ENCODE data around the gene MBP. TPM values are rescaled to one million over a fixed set of nuclear protein-coding genes. Genes with fewer than 3 reads are reported as not detected.

Gene MBP
- total and polyA plus RNA-seq, 2 of the 13 experiments (the other 11 are each of a cell fraction or from before 2014, with no cell fraction given), result 5.0 to 8.5 TPM

DNA sequence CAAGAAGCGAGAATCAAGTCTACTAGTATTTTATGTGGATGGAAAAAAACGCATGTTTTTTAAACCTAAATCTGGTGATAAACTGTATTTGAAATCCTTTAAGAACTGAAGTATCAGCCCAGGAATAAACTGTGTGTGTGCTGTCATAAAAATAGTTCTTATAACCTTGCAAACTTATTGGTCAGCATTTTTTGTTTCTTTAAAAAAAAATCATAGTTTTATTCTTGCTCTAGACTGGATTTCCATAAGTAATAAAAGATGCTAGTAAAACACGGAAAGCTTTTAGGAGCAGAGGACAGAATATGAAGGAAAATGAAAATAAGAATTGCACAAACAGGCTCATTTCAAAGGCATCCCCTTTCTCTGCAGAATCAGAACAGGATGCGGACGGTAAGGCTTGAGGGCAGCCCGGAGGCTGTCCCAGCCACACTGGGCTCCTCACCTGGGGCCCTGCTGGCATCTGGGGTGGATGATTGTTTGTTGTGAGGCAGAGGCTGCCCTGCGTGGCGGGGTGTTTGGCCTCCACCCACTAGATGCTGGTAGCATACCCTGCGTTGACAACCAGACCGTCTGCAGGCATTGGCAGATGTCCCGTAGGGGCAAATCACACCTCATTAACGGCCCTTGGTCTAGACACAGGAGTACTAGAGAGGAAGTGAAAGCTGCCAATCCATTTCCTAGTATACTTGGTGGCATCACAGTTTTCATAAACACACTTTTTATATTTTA is 52.5 kb downstream of the MBP start:
- H3K27ac ChIP-seq (ENCODE audit: extremely low read length, insufficient read depth, low read length), result no peak overlapping the region
- H3K9me3 ChIP-seq (ENCODE audit: low read length), result no peaks in the 10 kb centered on the region
- DNase-seq (ENCODE audit: low spot score), result no peak
- no peaks in the 10 kb centered on the region for H3K27me3 ChIP-seq (ENCODE audit: control insufficient read depth in 1 of 2, insufficient read depth in 2 of 2, low read length in 2 of 2)
- POLR2A ChIA-PET, result no interaction called here
- in situ Hi-C loops (cut with HindIII; ENCODE audit: extremely low pct_ligation_motif_present, low pct_unique_long_range_greater_than_20kb) (no loop called here), intact Hi-C loops (cut with micrococcal nuclease; ENCODE audit: unreplicated experiment) (no loop called here)
- TF ChIP-seq ZNF234 (CRISPR knock-in tag; conservative IDR thresholded peaks at IDR 0.05) (no peak), MAFK (conservative IDR thresholded peaks at IDR 0.05 in 1 of 2, IDR thresholded peaks at IDR 0.05 in 1 of 2; ENCODE audit: low read length in 2 of 2) (peak in 1 of 2 experiments; percentile 53; a peak in 2 of 4 replicates), MAFF (IDR thresholded peaks at IDR 0.05; ENCODE audit: low read depth, low read length) (0 out of 2 replicates have a peak, but pooled peaks have one; percentile 20)
- no peak for ATAC-seq
- no TSS peak for BruUV-seq (replicated peaks)
- H3K4me3 ChIP-seq (replicated peaks in 1 of 3; ENCODE audit: insufficient read depth in 1 of 3, low read depth in 2 of 3, low read length in 3 of 3), result no peak overlapping the region
- no peaks in the 10 kb centered on the region for H3K36me3 ChIP-seq (replicated peaks in 1 of 2; ENCODE audit: control insufficient read depth in 1 of 2, insufficient read depth in 2 of 2, low read length in 2 of 2)
- no peaks in the 10 kb centered on the region for H3K79me2 ChIP-seq (ENCODE audit: insufficient read depth, low read length)
- FAIRE-seq, result no peak
- no peak overlapping the region for H3K4me2 ChIP-seq (ENCODE audit: low read depth, low read length)
- 94% methylated on average over 12 of the region's 12 CpGs for WGBS (ENCODE audit: low lambda C conversion rate)
- H2AFZ ChIP-seq (ENCODE audit: low read length), result no peak overlapping the region
- no peak overlapping the region for H3K9ac ChIP-seq (ENCODE audit: insufficient read depth, low read depth, low read length)
- CTCF ChIA-PET (ENCODE audit: low intra/inter-chr PET ratio, low total read pairs), result no interaction called here
- peaks cover 12% of the 10 kb centered on the region for H3K4me1 ChIP-seq (ENCODE audit: insufficient read depth, low read length)
- no peaks in the 10 kb centered on the region for H4K20me1 ChIP-seq (ENCODE audit: insufficient read depth, low read length)

DNA sequence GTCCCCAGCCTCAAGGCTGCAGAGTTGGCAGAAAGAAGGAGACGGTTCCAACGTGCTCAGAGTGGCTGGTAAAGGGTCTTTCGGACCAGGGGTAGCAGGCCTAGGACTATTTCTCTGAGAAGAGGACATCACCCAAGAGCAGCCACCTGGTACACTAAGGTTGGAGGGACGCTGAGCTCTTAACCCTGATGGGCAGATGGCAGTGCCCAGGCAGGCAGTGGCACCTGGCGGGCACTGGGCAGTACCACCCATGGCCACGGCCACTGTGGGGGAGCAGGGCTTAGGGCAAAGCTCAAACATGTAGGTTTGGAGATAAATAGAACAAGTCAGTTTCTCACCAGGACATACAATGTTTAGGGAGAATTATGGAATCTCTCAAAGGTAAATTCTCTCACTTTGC is 53.5 kb downstream of the MBP start:
- no peaks in the 10 kb centered on the region for H3K9me3 ChIP-seq (ENCODE audit: low read length)
- ATAC-seq, result no peak
- no peak for FAIRE-seq
- H3K9ac ChIP-seq (ENCODE audit: insufficient read depth, low read depth, low read length), result no peak overlapping the region
- POLR2A ChIA-PET, result no interaction called here
- CTCF ChIA-PET (ENCODE audit: low intra/inter-chr PET ratio, low total read pairs), result no interaction called here
- no peak overlapping the region for H3K4me3 ChIP-seq (replicated peaks in 1 of 3; ENCODE audit: insufficient read depth in 1 of 3, low read depth in 2 of 3, low read length in 3 of 3)
- H3K27me3 ChIP-seq (ENCODE audit: control insufficient read depth in 1 of 2, insufficient read depth in 2 of 2, low read length in 2 of 2), result no peaks in the 10 kb centered on the region
- H3K27ac ChIP-seq (ENCODE audit: extremely low read length, insufficient read depth, low read length), result no peak overlapping the region
- no peaks in the 10 kb centered on the region for H3K79me2 ChIP-seq (ENCODE audit: insufficient read depth, low read length)
- DNase-seq (ENCODE audit: low spot score), result no peak
- no peak overlapping the region for H2AFZ ChIP-seq (ENCODE audit: low read length)
- intact Hi-C loops (cut with micrococcal nuclease; ENCODE audit: unreplicated experiment) (no loop called here), in situ Hi-C loops (cut with HindIII; ENCODE audit: extremely low pct_ligation_motif_present, low pct_unique_long_range_greater_than_20kb) (no loop called here)
- no TSS peak for BruUV-seq (replicated peaks)
- 89% methylated on average over 5 of the region's 6 CpGs for WGBS (ENCODE audit: low lambda C conversion rate)
- no peaks in the 10 kb centered on the region for H3K36me3 ChIP-seq (replicated peaks in 1 of 2; ENCODE audit: control insufficient read depth in 1 of 2, insufficient read depth in 2 of 2, low read length in 2 of 2)
- H3K4me1 ChIP-seq (ENCODE audit: insufficient read depth, low read length), result peaks cover 2% of the 10 kb centered on the region; the same call in 1 of the 2 replicates
- no peak overlapping the region for H3K4me2 ChIP-seq (ENCODE audit: low read depth, low read length)
- H4K20me1 ChIP-seq (ENCODE audit: insufficient read depth, low read length), result no peaks in the 10 kb centered on the region
- TF ChIP-seq, protein P1, sequence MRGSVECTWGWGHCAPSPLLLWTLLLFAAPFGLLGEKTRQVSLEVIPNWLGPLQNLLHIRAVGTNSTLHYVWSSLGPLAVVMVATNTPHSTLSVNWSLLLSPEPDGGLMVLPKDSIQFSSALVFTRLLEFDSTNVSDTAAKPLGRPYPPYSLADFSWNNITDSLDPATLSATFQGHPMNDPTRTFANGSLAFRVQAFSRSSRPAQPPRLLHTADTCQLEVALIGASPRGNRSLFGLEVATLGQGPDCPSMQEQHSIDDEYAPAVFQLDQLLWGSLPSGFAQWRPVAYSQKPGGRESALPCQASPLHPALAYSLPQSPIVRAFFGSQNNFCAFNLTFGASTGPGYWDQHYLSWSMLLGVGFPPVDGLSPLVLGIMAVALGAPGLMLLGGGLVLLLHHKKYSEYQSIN (CRISPR knock-in tag; IDR thresholded peaks at IDR 0.05; ENCODE audit: borderline replicate concordance), result no peak
- 0 out of 2 replicates have a peak, but pooled peaks have one; percentile 41 for TF ChIP-seq HNRNPL (IDR thresholded peaks at IDR 0.05; ENCODE audit: low read depth, low read length)
- TF ChIP-seq TBX2 (CRISPR knock-in tag; IDR thresholded peaks at IDR 0.05; ENCODE audit: borderline replicate concordance), result no peak
- TF ChIP-seq ZKSCAN8 (CRISPR knock-in tag; IDR thresholded peaks at IDR 0.05; ENCODE audit: borderline replicate concordance), result no peak

All from HepG2 (cell line).